ENCODE data around the gene C4B.
"Not testable (repeated sequence)": the region's sequence is repeated elsewhere in the genome, so short reads cannot be mapped to it uniquely, and the experiment has no call there.

DNA sequence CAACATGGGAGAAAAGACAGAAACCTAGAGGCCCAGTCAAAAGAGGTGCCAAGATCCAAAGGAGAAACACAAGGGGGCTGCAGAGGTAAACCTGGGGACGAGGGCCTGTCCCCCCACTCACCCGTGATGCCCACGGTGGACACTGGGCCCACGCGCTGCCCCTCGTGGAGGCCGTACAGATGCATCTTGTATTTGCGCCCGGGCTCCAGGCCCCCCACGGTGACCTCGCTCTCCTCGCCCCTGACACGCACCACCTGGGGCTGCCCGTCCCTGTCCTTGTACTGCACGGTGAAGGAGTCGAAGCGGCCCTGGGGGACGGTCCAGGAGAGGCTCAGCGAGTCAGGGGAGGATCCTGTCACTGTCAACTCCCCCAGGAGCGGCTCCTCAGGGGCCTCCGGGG is 34.6 kb downstream of the C4B start:
- TF ChIP-seq, protein P1, sequence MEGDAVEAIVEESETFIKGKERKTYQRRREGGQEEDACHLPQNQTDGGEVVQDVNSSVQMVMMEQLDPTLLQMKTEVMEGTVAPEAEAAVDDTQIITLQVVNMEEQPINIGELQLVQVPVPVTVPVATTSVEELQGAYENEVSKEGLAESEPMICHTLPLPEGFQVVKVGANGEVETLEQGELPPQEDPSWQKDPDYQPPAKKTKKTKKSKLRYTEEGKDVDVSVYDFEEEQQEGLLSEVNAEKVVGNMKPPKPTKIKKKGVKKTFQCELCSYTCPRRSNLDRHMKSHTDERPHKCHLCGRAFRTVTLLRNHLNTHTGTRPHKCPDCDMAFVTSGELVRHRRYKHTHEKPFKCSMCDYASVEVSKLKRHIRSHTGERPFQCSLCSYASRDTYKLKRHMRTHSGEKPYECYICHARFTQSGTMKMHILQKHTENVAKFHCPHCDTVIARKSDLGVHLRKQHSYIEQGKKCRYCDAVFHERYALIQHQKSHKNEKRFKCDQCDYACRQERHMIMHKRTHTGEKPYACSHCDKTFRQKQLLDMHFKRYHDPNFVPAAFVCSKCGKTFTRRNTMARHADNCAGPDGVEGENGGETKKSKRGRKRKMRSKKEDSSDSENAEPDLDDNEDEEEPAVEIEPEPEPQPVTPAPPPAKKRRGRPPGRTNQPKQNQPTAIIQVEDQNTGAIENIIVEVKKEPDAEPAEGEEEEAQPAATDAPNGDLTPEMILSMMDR (tag by site-specific recombination; IDR thresholded peaks at IDR 0.05): not testable (repeated sequence)
- TF ChIP-seq, protein P2, sequence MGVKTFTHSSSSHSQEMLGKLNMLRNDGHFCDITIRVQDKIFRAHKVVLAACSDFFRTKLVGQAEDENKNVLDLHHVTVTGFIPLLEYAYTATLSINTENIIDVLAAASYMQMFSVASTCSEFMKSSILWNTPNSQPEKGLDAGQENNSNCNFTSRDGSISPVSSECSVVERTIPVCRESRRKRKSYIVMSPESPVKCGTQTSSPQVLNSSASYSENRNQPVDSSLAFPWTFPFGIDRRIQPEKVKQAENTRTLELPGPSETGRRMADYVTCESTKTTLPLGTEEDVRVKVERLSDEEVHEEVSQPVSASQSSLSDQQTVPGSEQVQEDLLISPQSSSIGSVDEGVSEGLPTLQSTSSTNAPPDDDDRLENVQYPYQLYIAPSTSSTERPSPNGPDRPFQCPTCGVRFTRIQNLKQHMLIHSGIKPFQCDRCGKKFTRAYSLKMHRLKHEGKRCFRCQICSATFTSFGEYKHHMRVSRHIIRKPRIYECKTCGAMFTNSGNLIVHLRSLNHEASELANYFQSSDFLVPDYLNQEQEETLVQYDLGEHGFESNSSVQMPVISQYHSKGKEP (tag by site-specific recombination; IDR thresholded peaks at IDR 0.05): not testable (repeated sequence)
- not testable (repeated sequence) for TF ChIP-seq ZNF785 (tag by site-specific recombination; IDR thresholded peaks at IDR 0.05); ZSCAN30 (tag by site-specific recombination; IDR thresholded peaks at IDR 0.05); ZNF274 (IDR thresholded peaks at IDR 0.05; ENCODE audit: low read length); ZNF274 (tag by site-specific recombination; IDR thresholded peaks at IDR 0.05; ENCODE audit: borderline replicate concordance); MYNN (tag by site-specific recombination; IDR thresholded peaks at IDR 0.05; ENCODE audit: borderline replicate concordance); ZNF292 (tag by site-specific recombination; IDR thresholded peaks at IDR 0.05; ENCODE audit: borderline replicate concordance, low read depth)
- TF ChIP-seq, protein P3, sequence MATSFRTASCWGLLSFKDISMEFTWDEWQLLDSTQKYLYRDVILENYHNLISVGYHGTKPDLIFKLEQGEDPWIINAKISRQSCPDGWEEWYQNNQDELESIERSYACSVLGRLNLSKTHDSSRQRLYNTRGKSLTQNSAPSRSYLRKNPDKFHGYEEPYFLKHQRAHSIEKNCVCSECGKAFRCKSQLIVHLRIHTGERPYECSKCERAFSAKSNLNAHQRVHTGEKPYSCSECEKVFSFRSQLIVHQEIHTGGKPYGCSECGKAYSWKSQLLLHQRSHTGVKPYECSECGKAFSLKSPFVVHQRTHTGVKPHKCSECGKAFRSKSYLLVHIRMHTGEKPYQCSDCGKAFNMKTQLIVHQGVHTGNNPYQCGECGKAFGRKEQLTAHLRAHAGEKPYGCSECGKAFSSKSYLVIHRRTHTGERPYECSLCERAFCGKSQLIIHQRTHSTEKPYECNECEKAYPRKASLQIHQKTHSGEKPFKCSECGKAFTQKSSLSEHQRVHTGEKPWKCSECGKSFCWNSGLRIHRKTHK (tag by site-specific recombination; IDR thresholded peaks at IDR 0.05): not testable (repeated sequence)
- TF ChIP-seq, protein P4, sequence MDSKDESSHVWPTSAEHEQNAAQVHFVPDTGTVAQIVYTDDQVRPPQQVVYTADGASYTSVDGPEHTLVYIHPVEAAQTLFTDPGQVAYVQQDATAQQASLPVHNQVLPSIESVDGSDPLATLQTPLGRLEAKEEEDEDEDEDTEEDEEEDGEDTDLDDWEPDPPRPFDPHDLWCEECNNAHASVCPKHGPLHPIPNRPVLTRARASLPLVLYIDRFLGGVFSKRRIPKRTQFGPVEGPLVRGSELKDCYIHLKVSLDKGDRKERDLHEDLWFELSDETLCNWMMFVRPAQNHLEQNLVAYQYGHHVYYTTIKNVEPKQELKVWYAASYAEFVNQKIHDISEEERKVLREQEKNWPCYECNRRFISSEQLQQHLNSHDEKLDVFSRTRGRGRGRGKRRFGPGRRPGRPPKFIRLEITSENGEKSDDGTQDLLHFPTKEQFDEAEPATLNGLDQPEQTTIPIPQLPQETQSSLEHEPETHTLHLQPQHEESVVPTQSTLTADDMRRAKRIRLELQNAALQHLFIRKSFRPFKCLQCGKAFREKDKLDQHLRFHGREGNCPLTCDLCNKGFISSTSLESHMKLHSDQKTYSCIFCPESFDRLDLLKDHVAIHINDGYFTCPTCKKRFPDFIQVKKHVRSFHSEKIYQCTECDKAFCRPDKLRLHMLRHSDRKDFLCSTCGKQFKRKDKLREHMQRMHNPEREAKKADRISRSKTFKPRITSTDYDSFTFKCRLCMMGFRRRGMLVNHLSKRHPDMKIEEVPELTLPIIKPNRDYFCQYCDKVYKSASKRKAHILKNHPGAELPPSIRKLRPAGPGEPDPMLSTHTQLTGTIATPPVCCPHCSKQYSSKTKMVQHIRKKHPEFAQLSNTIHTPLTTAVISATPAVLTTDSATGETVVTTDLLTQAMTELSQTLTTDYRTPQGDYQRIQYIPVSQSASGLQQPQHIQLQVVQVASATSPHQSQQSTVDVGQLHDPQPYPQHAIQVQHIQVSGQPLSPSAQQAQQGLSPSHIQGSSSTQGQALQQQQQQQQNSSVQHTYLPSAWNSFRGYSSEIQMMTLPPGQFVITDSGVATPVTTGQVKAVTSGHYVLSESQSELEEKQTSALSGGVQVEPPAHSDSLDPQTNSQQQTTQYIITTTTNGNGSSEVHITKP (tag by site-specific recombination; IDR thresholded peaks at IDR 0.05): not testable (repeated sequence)
